HG03575 (cell line): ENCODE results near the gene CROCC2.

ENCODE experiments used
- ATAC-seq: cut with Tn5 transposase; IDR thresholded peaks from one replicate; pipeline ENCODE4 v1.9.1; 2021; ENCODE audit not compliant: unreplicated experiment, insufficient number of reproducible peaks, low FRiP score; ENCODE audit errors: extremely low read depth

CROCC2 gene

GRCh38 chr2:241002275-241003046 is 96.3 kb downstream of the CROCC2 start:
- no peak for ATAC-seq

GRCh38 chr2:241003047-241003360 is 96.9 kb downstream of the CROCC2 start:
- no peak for ATAC-seq

- ATAC-seq = no peak
Measured at GRCh38 chr2:241003369-241003768, 97.2 kb downstream of the CROCC2 start.

- ATAC-seq = no peak
Measured at GRCh38 chr2:241003830-241004564, 97.9 kb downstream of the CROCC2 start.

- no peak for ATAC-seq
Measured at GRCh38 chr2:241005569-241005968, 99.4 kb downstream of the CROCC2 start.

GRCh38 chr2:241006412-241006811 is 100.3 kb downstream of the CROCC2 start:
- ATAC-seq = no peak

GRCh38 chr2:241007111-241007510 is 101.0 kb downstream of the CROCC2 start:
- no peak for ATAC-seq

GRCh38 chr2:241007880-241008710 is 102.0 kb downstream of the CROCC2 start:
- ATAC-seq = no peak

GRCh38 chr2:241008711-241009121 is 102.6 kb downstream of the CROCC2 start:
- ATAC-seq = no peak

- ATAC-seq = no peak
Measured at GRCh38 chr2:241009191-241009590, 103.1 kb downstream of the CROCC2 start.

- no peak for ATAC-seq
Measured at GRCh38 chr2:241009601-241010530, 103.7 kb downstream of the CROCC2 start.

GRCh38 chr2:241010531-241011295 is 104.6 kb downstream of the CROCC2 start:
- ATAC-seq = no peak

GRCh38 chr2:241011296-241011600 is 105.1 kb downstream of the CROCC2 start:
- ATAC-seq = no peak

- no peak for ATAC-seq
Measured at GRCh38 chr2:241011751-241012510, 105.8 kb downstream of the CROCC2 start.

- ATAC-seq = no peak
Measured at GRCh38 chr2:241014224-241014623, 108.1 kb downstream of the CROCC2 start.

- ATAC-seq = no peak
Measured at GRCh38 chr2:241014764-241015163, 108.6 kb downstream of the CROCC2 start.

GRCh38 chr2:241015439-241015838 is 109.3 kb downstream of the CROCC2 start:
- ATAC-seq = no peak
